Neutrophil (primary cell): ENCODE data around the gene AMPD2.
"Not testable (repeated sequence)": the region's sequence is repeated elsewhere in the genome, so short reads cannot be mapped to it uniquely, and the experiment has no call there.

ENCODE experiments used
- H3K27ac ChIP-seq: fragments of 200-600 bp; sonication (generic); 2 replicates; pipeline ENCODE4 v1.5.1; 2016; ENCODE audit warnings: mild to moderate bottlenecking, moderate library complexity
- H3K27me3 ChIP-seq: fragments of 200-600 bp; sonication (generic); 2 replicates; pipeline ENCODE4 v1.6.0; 2016; ENCODE audit warnings: mild to moderate bottlenecking
- H3K36me3 ChIP-seq: fragments of 200-600 bp; sonication (generic); 2 replicates; pipeline ENCODE4 v1.5.1; 2017
- H3K4me1 ChIP-seq, 2 experiments: fragments of 200-600 bp in 1 of 2; sonication (generic) in 1 of 2; 1 replicate in 1 of 2; 2 replicates in 1 of 2; pipeline versions ENCODE4 v1.5.1 to v1.6.1; 2013 to 2016; ENCODE audit warnings: low read depth in 1 of 2, low read length in 1 of 2, mild to moderate bottlenecking in 1 of 2, moderate library complexity in 1 of 2; ENCODE audit not compliant: control insufficient read depth in 1 of 2, insufficient read depth in 1 of 2
- H3K4me3 ChIP-seq, 2 experiments: fragments of 200-600 bp in 1 of 2; sonication (generic) in 1 of 2; 1 replicate in 1 of 2; 2 replicates in 1 of 2; pipeline ENCODE4 v1.5.1; 2013 to 2016; ENCODE audit warnings: low read depth in 1 of 2, low read length in 1 of 2, mild to moderate bottlenecking in 1 of 2, moderate library complexity in 1 of 2
- H3K9me3 ChIP-seq: fragments of 200-600 bp; sonication (generic); 2 replicates; pipeline ENCODE4 v1.5.1; 2016
- TF ChIP-seq, protein P1 (sequence below): fragments of 200-600 bp; sonication (generic); IDR thresholded peaks from 2 replicates; pipeline ENCODE4 v1.5.1; 2016; ENCODE audit warnings: antibody characterized with exemption

AMPD2 gene

DNA sequence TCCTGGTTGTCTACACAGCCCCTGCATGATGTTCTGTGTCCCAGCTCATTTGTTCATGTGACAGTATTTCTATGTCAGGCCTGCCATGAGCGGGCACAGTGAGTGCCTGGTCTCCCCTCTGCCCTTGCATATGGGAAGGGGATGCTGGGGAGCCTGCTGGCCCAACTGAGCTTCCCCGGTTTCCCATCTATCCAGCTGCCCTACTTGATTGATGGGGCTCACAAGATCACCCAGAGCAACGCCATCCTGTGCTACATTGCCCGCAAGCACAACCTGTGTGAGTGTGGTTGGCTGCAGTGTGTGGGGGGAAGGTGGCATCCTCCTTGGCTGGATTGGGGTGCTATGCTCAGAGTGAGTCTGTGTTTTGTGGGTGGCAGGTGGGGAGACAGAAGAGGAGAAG is 37.8 kb downstream of the AMPD2 start:
- TF ChIP-seq, protein P1, sequence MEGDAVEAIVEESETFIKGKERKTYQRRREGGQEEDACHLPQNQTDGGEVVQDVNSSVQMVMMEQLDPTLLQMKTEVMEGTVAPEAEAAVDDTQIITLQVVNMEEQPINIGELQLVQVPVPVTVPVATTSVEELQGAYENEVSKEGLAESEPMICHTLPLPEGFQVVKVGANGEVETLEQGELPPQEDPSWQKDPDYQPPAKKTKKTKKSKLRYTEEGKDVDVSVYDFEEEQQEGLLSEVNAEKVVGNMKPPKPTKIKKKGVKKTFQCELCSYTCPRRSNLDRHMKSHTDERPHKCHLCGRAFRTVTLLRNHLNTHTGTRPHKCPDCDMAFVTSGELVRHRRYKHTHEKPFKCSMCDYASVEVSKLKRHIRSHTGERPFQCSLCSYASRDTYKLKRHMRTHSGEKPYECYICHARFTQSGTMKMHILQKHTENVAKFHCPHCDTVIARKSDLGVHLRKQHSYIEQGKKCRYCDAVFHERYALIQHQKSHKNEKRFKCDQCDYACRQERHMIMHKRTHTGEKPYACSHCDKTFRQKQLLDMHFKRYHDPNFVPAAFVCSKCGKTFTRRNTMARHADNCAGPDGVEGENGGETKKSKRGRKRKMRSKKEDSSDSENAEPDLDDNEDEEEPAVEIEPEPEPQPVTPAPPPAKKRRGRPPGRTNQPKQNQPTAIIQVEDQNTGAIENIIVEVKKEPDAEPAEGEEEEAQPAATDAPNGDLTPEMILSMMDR = no peak
- Histone ChIP-seq H3K27ac (no peak overlapping the region), H3K4me3 (no peak overlapping the region), H3K9me3 (no peaks in the 10 kb centered on the region), H3K36me3 (no peaks in the 10 kb centered on the region), H3K4me1 (peaks cover 6 to 12% of the 10 kb centered on the region in 2 experiments), H3K27me3 (peaks cover 21% of the 10 kb centered on the region)

DNA sequence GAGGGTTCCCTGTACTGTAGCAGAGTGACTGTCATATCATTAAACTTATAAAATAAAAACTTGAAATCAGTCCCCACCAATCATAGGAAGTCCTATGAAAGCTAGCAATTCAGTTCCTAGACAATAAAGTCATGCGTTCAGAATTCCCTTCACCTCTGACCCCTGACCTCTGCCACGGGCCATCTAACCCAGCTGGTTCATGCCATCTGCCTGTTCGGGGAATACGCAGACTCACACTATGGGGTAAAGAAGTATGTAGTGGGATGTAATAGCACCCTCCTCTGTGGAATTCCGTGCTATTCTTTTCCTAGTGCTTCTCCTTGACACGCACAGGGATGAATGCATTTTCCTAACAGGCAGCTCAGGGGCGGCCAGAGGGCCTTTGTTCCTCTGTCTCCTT is 38.3 kb downstream of the AMPD2 start:
- Histone ChIP-seq H3K4me1 (peaks cover 6 to 12% of the 10 kb centered on the region in 2 experiments), H3K27ac (no peak overlapping the region), H3K4me3 (no peak overlapping the region), H3K9me3 (no peaks in the 10 kb centered on the region), H3K27me3 (peaks cover 19% of the 10 kb centered on the region), H3K36me3 (no peaks in the 10 kb centered on the region)
- TF ChIP-seq, protein P1 = no peak

DNA sequence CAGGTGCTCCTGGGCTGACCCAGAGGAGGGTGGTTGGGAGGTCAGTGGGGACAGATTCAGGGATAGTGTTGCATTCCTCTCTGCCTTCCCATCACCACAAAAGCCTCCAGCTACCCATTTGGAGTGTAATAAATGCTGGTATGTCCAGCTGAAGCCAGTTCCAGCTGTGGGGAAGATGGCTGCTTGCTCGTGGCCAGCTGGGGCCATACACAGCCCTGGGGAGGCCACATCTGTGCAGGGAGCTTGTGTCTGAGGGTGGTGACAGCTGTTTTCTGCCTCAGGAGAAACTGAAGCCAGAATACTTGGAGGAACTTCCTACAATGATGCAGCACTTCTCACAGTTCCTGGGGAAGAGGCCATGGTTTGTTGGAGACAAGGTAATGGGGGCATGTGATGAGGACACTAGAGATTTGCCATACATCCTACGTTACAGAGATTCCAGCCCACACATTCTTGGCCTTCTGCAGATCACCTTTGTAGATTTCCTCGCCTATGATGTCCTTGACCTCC is 39.0 kb downstream of the AMPD2 start:
- Histone ChIP-seq H3K4me3 (no peak overlapping the region), H3K36me3 (no peaks in the 10 kb centered on the region), H3K27ac (no peak overlapping the region), H3K27me3 (peaks cover 14% of the 10 kb centered on the region), H3K4me1 (peaks cover 6 to 12% of the 10 kb centered on the region in 2 experiments), H3K9me3 (no peaks in the 10 kb centered on the region)
- TF ChIP-seq, protein P1 = no peak

DNA sequence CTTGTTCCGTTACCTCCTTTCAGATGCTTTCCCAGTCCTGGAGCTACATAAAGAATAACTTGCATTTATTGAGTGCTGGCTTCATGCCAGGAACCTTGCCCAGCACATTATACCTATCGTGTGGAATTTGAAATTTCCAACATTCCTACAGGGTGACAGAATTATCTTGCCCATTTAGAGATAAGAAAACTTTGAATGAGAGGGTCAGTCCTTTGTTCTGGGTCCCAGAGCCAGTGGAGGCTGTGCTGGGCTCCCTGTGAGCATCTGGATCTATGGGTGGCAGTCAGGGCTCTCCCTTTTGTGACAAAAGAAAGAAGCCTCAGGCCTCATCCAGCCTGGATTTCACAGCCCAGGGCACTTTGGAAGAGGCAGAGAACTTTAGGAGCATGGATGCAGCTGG is 39.5 kb downstream of the AMPD2 start:
- Histone ChIP-seq H3K27ac (no peak overlapping the region), H3K36me3 (no peaks in the 10 kb centered on the region), H3K4me3 (no peak overlapping the region), H3K9me3 (no peaks in the 10 kb centered on the region), H3K27me3 (peaks cover 14% of the 10 kb centered on the region), H3K4me1 (peaks cover 6 to 12% of the 10 kb centered on the region in 2 experiments)
- TF ChIP-seq, protein P1 = no peak

DNA sequence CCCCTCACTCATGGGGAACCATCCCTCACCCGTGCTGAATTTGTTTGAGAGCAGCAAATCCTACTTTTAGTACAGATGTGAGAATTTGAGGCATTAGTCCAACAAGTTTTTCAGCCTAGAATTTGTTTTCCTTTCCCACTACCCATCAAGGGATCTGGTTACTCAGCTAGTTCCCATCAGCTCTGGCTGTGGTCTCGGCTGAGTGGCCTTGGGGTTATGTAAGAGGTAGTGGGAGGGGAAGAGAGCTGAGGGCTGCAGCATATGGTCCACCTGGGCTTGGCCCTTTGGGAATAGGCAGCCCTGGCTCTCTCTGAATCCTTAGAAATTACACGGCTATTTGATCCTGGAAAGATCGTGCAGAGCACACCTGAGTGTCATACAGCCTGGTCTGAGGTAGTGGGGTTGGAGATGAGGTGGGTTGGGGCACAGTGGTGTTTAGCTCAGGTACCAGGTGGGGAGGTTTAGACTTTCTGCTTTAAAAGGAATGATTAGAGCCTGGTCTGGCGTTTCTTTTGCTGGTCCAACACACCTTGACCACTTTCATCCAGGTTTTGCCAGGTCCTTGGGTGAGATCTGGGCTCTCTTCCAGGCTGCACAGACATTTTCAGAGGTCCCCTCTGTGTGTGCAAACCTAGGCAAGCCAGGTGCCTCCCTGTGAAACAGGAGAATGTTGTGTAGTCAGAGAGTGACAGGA is 40.5 kb downstream of the AMPD2 start:
- peaks cover 5% of the 10 kb centered on the region for H3K27me3 ChIP-seq
- H3K4me3 ChIP-seq = no peak overlapping the region
- peaks cover 6 to 12% of the 10 kb centered on the region in 2 experiments for H3K4me1 ChIP-seq
- TF ChIP-seq, protein P1 = no peak
- H3K9me3 ChIP-seq = no peaks in the 10 kb centered on the region
- H3K27ac ChIP-seq = no peak overlapping the region
- no peaks in the 10 kb centered on the region for H3K36me3 ChIP-seq

DNA sequence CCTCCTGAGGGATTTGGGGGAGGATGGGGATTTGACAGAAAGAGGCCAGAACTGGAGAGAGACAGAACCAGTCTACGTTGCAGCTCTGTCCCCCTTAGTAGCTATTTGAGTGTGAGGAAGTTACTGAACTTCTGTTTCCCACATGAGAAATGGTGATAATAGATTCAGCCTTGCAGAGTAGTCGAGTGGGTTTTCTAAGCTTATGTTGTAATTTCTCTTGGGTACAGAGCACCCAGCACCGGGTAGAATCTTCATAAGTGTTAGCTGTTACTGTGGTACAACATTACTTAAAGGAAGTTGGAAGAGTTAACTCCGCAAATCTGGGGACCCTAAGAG is 41.0 kb downstream of the AMPD2 start:
- not testable (repeated sequence) for H3K36me3 ChIP-seq, H3K27ac ChIP-seq, H3K4me3 ChIP-seq

More for the DNA sequence above, 41.0 kb downstream of the AMPD2 start:
- not testable (repeated sequence) for H3K9me3 ChIP-seq, H3K27me3 ChIP-seq, H3K4me1 ChIP-seq
